GM21515 (cell line): ENCODE results near the gene HK1.

Source experiments
- ATAC-seq: cut with Tn5 transposase; IDR thresholded peaks from one replicate; pipeline ENCODE4 v1.9.1; 2021; ENCODE audit not compliant: unreplicated experiment

The HK1 gene

DNA sequence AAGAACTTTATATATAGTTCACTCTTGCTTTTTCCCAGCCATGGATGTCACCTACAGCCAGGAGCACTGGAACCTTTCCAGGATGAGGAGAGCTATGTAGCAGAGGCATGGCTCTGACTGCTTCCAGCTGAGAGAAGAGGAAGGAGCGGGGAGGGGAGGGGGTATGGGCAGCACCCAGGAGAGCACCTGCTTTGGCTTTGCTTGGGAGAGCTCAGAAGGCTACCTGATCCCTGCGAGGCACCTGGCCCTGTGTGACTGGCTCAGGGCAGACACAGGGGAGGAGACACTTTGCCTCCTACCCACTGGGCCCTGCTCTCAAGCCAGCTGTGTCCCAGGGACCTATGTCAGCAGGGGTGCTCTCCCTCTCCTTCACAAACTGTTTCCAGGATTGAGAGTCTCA, 67.1 kb downstream of the HK1 start:
- no peak for ATAC-seq

DNA sequence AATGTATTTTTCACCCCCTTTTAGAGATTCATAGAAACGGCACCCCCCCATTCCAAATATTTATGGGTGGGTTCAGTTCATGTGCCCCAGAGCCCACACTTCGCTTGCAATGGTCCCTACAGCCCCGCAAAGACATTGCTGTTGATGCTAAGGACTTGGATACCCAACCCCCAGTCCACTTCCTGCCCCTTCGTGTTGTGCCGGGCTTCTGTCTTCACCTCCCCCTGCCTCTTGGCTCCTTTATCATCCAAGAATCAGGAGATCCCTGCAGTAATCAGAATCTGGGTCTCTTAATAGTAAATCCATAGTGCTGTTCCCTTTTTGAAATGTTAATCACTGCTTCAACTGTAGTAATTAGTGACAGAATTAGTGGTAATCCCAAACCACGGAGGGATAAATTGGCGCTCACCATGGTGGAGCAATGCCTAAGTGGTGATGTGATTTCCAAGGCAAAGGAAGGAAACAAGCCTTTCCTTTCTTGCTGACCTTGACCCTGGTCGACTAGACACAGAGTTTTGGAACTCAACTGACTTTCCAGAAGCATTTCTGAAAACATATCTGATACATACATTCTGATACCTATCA, 67.7 kb downstream of the HK1 start:
- no peak for ATAC-seq

DNA sequence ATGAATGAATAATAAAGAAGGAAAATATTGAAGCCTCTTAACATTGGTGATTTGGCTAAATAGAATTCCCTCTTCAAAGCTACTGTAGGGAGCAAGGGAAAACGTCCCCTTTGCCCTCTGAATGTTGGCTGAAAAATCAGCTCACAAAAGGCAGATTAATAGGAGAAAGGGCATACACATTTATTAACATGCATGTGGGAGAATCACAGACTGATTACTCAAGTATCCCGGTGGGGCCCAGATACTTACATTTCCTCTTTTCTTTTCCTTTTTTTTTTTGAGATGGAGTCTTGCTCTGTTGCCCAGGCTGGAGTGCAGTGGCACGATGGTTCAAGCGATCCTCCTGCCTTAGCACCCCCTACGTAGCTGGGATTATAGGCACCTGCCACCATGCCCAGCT, 68.5 kb downstream of the HK1 start:
- no peak for ATAC-seq

DNA sequence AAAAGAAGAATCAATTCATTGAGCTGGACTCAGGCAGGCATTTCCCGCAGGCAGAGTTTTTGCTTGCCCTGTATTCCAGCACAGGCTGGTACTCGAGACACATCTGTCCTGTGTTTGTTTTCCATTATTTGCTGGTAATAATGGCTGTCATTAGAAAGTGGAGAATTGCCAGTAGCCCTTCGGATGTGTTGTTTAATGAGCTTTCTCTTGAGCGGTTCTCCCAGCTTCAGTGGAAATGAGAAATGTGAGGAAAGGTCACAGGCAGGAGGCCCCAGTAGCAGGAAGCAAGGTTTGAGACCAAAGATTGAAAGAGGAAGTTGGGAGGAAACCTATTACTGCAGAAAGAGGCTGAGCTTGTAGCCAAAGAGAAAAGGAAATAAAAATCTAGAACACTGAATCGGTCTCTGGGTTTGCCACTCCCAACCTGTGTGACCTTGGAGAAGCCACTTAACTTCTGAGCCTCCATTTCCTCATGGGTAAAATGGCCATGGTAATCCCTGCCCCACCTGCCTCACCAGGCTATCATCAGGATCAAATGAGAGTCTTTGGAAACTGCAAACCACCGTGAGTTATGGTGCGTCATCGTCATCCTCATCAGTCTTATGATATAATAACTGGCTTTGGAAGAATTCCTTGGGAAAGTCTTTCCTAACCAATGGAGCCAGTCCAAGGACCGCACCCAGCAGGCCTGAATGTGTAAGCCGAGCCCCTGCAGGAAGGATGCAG, 70.7 kb downstream of the HK1 start:
- no peak for ATAC-seq

DNA sequence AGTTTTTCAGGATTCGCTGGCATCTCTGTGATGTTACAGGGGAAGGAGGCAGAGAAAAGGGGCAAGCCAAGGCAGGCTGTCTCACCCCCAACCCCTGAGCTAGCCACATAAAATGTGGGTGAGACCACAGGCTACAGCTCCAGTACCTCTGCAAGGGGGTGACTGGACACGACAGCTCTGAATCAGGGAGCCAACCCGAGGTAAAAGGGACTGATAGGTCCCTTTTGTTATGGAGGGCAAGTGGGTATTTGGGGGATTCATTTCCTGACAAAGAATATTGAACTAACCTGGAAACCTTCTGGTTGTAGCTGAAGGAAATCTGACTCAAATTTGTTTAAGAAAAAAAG, 71.2 kb downstream of the HK1 start:
- no peak for ATAC-seq

DNA sequence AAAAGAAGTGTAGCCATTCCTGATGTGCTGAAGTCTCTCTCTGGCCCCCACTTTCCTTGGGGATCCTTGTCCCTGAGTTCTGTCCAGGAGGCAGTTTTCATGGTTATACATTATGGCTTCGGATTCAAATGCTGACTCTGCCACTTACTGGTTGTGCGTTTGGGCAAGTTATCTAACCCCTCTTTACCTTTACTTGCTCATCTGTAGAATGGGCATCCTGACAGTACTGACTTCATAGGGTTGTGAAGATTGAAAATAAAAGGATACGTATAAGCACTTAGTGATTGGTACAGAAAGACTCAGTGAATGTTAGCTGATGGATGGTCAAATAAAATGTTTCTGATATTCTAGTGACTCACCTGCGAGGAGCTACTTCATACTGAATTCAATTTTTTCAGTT, 73.3 kb downstream of the HK1 start:
- no peak for ATAC-seq

DNA sequence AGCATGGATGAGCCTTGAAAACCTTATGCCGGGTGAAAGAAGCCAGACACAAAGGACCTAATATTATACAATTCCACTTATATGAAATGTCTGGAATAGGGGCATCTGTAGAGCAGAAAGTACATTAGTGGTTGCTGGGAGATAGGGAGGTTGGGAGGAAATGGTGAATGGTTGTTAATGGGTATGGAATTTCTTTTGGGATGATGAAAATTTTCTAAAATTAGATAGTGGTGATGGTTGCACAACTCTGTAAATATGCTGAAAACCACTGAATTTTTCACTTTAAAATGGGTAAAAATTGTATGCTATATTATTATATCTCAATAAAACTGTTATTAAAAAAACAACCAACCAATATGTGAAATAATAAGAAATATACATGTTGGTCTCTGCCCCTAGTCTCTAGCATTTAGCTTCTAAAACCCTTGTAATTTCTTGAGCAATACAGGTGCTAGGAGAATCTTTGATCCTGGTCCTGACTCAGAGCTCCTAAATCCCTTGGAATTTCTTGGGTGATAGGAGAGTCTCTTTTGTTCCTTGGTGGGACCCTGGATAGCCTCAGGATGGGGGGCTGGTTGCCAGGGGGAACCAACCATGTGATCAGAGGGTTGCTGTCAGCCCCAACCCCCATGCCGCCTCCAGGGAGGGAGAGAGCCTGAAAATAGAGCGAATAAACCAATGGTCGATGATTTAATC, 74.4 kb downstream of the HK1 start:
- ATAC-seq: no peak

DNA sequence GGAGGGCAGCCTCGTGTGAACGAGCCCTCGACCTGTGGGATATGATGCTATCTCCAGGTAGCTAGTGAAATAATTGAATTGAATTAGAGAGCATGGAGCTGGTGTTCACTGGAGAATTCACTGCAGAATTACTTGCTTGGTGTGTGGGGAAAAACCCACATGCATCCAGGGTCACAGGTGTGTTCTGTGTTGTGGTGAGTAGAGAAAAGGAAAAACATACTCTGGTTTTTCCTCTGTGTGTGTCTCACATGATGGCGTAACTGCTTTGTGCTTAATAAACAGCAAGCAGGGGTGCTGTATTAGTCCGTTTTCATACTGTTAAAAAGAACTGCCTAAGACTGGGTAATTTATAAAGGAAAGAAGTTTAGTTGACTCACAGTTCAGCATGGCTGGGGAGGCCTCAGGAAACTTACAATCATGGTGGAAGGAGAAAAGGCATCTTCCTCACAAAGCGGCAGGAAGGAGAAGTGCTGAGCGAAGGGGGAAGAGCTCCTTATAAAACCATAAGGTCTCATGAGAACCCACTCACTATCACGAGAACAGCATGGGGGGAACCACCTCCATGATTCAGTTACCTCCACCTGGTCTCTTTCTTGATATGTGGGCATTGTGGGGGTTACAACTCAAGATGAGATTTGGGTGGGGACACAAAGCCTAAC, 75.8 kb downstream of the HK1 start:
- no peak for ATAC-seq

DNA sequence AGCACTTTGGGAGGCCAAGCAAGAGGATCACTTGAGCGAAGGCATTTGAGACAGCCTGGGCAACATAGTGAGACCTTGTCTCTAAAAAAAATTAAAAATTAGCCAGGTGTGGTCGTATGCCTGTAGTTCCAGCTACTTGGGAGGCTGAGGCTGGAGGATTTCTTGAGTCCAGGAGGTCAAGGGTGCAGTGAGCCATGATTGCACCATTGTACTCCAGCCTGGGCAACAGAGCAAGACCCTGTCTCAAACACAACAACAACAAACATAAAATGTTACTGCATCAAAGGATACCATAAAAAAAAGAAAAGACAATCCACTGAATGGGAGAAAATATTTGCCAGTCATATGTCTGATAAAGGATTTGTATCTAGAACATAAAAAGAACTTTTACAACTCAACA, 77.9 kb downstream of the HK1 start:
- no peak for ATAC-seq

DNA sequence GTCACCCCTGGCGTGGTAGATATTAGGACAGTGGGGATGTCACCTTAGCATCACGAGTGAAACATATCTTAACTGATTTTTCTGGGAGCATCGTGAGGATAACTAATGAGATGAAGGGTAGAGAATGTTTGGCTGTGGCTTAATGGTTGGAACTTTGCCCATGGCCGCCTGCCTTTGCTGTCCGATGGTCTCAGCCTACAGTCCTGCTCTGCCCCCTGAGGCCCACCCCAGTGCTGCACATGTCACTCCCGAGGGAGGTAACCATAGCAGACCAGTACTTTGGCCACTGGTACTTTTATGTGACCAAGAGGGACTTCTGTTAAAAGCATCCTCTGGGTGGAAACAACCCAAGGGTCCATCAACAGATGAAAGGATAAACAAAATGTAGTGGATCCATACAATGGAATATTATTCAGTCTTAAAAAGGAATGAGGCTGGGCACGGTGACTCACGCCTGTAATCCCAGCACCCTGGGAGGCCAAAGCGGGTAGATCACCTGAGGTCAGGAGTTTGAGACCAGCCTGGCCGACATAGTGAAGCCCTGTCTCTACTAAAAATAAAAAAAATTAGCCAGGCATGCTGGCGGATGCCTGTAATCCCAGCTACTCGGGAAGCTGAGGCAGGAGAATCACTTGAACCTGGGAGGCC, 80.0 kb downstream of the HK1 start:
- no peak for ATAC-seq

DNA sequence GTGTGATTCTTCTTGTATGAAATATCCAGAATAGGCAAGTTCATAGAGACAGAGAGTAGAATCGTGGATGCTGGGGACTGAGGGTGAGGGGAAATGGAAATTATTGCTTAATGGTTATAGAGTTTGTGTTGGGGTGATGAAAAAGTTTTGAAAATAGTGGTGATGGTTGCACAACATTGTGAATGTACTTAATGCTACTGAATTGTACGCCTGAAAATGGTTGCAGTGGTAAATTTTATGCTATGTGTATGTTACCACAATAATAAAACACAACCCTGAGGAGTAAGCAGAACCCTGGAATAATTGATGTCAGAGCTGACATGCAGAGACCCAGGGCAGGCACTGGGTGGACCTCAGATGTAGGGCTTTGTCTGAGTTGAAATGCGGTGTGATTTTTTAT, 80.9 kb downstream of the HK1 start:
- ATAC-seq: no peak

DNA sequence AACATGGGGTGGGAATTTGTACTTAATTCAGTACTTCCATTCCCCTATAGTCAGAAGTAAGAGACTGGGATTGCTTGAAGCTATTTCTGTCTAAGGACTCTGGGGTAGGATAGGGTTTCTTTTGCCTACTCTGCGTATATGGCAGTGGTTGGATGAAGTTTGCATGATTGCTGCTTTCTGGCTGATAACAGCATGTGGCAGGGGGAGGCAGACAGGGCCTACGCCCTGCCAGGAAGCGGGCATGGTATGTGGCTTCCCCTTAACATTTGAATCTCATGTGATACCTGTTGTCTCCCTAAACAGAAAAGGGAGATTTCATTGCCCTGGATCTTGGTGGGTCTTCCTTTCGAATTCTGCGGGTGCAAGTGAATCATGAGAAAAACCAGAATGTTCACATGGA, 81.3 kb downstream of the HK1 start:
- ATAC-seq: no peak

DNA sequence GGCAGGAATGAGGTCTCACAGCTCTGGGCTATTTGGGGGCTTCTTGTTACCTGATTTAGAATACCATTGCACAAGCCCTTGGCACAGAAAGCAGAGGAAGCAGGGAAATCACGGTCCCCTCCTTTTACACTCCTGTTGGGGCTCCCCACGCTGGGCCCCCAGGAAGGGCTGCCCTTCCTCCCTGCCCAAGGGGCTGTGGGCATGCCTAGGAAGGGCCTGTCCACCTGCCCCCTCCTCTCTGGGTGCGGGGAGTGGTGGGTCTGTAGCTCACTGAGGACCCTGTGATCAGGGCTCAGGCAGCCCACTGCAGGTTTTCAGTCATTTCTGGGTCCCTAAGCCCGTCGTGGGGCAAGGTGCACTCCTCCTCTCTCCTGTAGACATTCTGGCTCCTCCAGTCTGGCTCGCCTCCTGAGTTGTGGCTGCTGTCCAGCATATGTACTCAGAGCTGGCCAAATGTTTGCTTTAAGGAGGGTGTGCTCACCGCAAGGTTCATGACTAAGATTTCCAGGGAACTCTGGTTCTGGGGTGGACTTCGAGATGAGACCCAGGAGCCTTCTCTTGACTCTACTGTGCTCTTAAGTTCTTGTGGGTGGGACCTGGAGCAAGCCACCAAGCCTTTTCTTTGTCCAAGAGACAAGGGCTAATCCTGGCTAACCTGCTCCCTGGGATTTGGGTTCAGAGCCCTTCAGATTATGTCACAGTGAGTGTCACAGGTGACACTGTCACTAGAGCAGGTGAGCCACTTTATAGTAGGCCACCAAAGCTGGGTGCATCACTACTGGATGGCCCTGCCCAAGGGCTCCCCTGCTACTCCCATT, 82.4 kb downstream of the HK1 start:
- no peak for ATAC-seq

DNA sequence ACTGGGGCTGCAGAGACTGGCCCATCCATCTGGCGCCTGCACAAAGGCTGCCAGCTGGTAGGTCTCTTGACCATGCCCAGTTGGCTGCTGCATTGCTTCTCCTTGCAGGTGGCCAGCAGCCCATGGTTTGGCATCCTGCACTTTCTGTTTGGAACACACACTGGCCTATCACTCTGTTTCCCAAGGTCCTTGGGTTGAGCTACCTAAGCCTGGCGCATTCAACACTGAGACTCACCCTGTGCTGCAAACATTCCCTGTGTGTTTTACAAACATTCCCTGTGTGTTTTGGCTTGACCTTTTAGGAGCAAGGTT, 83.0 kb downstream of the HK1 start:
- ATAC-seq: no peak

DNA sequence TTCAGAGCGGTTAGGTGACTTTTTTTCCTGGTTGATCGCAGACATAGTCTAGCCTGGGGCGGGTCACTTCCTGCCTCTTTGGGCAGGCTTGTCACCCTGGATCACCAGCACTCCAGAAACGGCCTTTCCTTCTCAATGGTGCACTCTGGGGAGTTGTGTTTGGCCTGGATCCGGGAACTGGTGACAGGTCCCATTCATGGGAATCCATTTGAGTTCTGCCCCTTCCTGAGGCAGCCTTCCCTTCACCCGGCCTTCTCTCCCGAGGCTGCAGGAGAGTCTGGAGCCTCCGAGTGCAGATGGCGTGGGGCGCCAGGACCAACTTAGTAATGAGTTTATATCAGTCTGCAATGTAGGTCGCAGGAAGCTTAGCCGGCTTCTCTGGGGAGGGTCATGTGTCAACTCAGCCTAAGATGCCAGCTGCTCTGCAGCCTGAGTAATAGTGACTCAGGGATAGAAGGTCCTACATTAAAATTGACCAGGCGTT, 84.2 kb downstream of the HK1 start:
- no peak for ATAC-seq

DNA sequence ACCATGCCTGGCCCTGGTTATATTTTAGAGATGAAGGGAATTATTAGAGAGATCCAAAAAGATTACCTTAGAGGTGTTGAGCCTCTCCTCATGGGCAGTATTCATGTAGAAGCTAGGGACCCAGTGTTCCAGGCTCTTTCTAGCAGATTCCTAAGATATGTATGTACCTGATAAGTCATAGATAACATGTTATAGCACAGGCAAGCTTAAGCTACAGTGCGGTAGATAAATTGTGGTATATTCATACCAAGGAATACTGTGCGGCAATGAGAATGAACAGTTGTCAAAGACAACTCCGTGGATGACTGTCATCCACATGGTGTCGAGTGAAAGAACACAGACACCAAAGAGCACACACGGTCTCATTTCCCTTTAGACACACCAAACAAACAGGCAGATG, 85.4 kb downstream of the HK1 start:
- ATAC-seq: no peak

DNA sequence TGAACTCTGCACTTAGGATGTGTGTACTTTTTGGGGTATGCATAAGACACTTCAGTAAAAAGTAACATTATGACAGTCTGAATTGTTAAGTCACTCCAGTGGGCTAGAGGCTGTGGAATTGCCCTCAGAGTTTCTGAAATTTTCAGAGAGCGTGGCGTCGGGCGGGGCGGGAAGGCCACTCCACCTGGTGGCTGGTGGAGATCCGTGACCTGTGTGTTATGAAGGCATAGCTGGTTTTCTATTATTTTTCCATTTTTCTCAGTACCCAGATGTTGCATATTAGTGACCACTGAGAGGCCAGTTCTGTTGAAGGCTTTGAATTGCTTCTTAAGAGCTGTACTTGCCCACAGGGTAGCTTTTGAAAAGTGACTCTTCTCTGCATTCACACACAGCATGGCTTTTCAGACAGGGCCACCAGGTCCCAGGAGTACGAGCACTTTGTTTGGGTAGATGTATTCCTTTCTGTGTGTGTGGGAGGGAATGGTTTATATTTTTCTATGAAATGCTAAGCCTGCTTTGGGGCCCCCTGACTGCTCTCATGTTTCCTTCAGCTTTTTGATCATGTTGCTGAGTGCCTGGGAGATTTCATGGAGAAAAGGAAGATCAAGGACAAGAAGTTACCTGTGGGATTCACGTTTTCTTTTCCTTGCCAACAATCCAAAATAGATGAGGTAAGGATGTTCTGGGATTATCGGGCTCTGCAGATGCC, 86.1 kb downstream of the HK1 start:
- no peak for ATAC-seq

DNA sequence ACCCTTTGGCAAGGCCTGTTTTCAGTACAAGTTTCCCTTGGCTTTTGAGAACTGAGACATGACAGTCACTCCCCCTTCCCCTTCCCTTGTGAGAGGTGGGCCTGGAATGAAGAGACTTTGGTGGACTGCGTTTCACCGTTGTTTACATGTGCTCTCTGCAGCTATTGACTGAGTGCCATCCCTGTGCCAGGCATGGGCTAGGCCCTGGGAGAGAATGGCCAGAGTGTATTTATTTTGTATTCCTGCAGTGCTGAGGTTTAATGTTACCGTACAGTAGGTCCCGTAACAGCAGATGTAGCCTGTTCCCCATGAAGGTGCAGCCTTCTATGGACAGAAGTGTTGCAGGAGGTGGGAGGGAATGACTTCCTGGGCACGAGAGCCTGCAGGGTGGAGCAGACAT, 88.4 kb downstream of the HK1 start:
- ATAC-seq: no peak

DNA sequence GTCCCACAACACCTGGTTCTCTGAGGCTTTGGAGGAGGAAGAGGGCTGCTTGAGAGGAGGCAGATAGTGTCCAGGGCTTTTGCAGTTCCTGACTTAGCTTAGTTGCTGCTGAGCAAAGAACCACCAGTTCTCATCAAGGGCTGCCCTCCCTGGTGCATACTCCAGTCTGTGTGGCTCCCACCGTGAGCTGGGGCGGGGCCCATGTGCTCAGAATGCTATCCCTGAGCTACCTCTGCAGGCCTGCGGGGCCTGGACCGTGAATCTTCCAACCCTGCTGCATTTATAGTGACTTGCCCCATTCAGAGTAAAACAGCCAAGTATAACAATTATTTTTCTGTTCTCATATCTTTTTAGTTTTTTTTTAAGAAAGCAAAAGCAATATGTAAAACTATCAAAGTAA, 89.2 kb downstream of the HK1 start:
- ATAC-seq: no peak
